ENCODE data around the gene YIF1A. TPM values are rescaled to one million over a fixed set of nuclear protein-coding genes. Genes with fewer than 3 reads are reported as not detected.

Gene YIF1A
- 100 to 1,000 TPM in 1 of 2 donors, 10 to 100 TPM in 1; 65.4 to 155 TPM for total RNA-seq

GRCh38 chr11:66288671-66289547 is at the start of gene YIF1A:
YIF1A (minus strand) TSS chr11:66289143; CDS start chr11:66288985, 158 bp downstream.
- DNase-seq (ENCODE audit: low spot score): peak; percentile 97

GRCh38 chr11:66337103-66337899 is 48.4 kb upstream of the YIF1A start:
- DNase-seq (ENCODE audit: low spot score): no peak
- Histone ChIP-seq H3K27me3 (replicated peaks; ENCODE audit: insufficient read depth) (no peaks in the 10 kb centered on the region), H3K4me1 (ENCODE audit: control insufficient read depth in 1 of 2, low read depth in 2 of 2) (peaks cover 13 to 20% of the 10 kb centered on the region in 2 donors), H3K4me3 (no peak overlapping the region), H3K27ac (peak overlapping the region in 1 of 2 donors; percentile 10), H3K9me3 (no peaks in the 10 kb centered on the region), H3K36me3 (peaks cover 29% of the 10 kb centered on the region)
- no peak for ATAC-seq (ENCODE audit: insufficient number of reproducible peaks, low FRiP score, low read depth)
- TF ChIP-seq CTCF (IDR thresholded peaks at IDR 0.05): no peak

More at GRCh38 chr11:66288671-66289547, at the start of gene YIF1A:
- Histone ChIP-seq H3K9me3 (no peaks in the 10 kb centered on the region), H3K36me3 (peaks cover 4% of the 10 kb centered on the region), H3K4me3 (peak within 1 kb of the TSS; percentile 71), H3K27me3 (replicated peaks; ENCODE audit: insufficient read depth) (no peaks in the 10 kb centered on the region), H3K27ac (peak within 1 kb of the TSS; percentile 73 to 81), H3K4me1 (ENCODE audit: control insufficient read depth in 1 of 2, low read depth in 2 of 2) (peaks cover 22 to 41% of the 10 kb centered on the region in 2 donors)
- ATAC-seq (ENCODE audit: insufficient number of reproducible peaks, low FRiP score, low read depth): peak; percentile 94
- TF ChIP-seq CTCF (IDR thresholded peaks at IDR 0.05): no peak

- Histone ChIP-seq H3K36me3 (peaks cover 25% of the 10 kb centered on the region), H3K4me3 (peak within 1 kb of the TSS; percentile 83), H3K27me3 (replicated peaks; ENCODE audit: insufficient read depth) (no peaks in the 10 kb centered on the region), H3K4me1 (ENCODE audit: control insufficient read depth in 1 of 2, low read depth in 2 of 2) (peaks cover 13 to 20% of the 10 kb centered on the region in 2 donors), H3K27ac (peak within 1 kb of the TSS; percentile 10 to 55), H3K9me3 (no peaks in the 10 kb centered on the region)
- peak; percentile 48 for ATAC-seq (ENCODE audit: insufficient number of reproducible peaks, low FRiP score, low read depth)
- DNase-seq (ENCODE audit: low spot score): no peak
- TF ChIP-seq CTCF (IDR thresholded peaks at IDR 0.05): no peak
These were observed 47.5 kb upstream of the YIF1A start, which contains the start of gene RIN1 for GRCh38 chr11:66336234-66337102. RIN1 (minus strand) TSS chr11:66336434; CDS start chr11:66336402, 32 bp downstream.

DNA sequence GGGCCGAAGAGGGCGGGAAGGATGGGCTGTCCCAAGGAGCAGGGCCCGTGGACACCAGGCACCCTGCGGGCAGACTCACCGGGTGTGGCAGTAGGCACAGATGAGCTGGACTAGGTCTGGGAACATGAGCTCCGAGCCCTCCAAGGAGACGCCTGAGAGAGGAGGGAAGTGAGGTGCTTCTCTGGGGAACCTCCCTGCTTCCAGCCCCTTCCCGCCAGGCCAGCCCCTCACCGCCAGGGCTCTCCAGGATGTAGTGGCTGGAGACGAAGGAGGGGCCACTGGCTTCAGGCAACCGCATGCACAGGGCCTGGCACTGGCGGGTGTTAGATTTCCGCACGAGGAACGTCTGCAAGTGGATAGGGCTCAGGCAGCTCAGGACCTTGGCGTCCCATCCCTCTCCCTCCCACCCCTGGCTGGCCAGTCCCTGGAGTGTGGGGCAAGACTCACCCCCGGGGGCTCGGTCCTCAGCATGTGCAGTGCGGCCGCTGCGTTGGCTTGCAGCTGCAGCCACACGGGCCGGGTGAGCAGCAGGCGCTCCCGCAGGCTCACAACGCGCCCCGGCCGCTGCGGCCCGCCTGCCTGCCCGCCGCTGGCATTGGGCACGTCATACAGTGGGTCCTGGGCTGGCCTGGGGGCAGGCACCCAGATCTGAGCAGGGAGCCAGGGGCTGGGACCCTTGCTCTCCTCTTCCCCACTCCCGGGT is 46.7 kb upstream of the YIF1A start:
- DNase-seq (ENCODE audit: low spot score): no peak
- Histone ChIP-seq H3K27me3 (replicated peaks; ENCODE audit: insufficient read depth) (no peaks in the 10 kb centered on the region), H3K36me3 (peaks cover 18% of the 10 kb centered on the region), H3K4me1 (ENCODE audit: control insufficient read depth in 1 of 2, low read depth in 2 of 2) (peaks cover 13 to 20% of the 10 kb centered on the region in 2 donors), H3K4me3 (peak overlapping the region; percentile 83), H3K27ac (peak overlapping the region; percentile 10 to 55), H3K9me3 (no peaks in the 10 kb centered on the region)
- TF ChIP-seq CTCF (IDR thresholded peaks at IDR 0.05): no peak
- ATAC-seq (ENCODE audit: insufficient number of reproducible peaks, low FRiP score, low read depth): no peak
